DMS79 (cell line): ENCODE results near the gene HOPX.
"Not testable (repeated sequence)": the region's sequence is repeated elsewhere in the genome, so short reads cannot be mapped to it uniquely, and the experiment has no call there.

Experiments used
- DNase-seq: peaks from one replicate; lab custom pipeline; 2025; lab: John Stamatoyannopoulos, UW

HOPX gene

DNA sequence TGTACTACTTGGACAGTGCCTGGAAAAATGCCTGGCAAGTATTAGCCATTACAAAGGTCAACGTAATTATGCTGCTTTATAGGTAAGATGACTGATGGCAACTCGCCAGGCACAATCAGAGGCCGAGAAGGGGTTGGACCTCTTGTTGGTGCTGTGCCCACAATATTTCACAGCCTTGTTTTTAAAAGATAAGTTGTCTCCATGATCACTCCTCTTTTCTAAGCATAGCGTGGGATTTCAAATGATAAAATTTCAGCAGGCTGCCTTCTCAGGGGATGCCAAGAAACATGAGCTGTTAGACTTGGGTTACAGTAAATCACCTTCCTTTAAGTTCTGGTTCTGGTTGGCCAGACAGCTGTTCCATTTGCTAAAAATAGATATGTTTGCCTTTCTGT lies 26.9 kb downstream of the HOPX start:
- no peak for DNase-seq

DNA sequence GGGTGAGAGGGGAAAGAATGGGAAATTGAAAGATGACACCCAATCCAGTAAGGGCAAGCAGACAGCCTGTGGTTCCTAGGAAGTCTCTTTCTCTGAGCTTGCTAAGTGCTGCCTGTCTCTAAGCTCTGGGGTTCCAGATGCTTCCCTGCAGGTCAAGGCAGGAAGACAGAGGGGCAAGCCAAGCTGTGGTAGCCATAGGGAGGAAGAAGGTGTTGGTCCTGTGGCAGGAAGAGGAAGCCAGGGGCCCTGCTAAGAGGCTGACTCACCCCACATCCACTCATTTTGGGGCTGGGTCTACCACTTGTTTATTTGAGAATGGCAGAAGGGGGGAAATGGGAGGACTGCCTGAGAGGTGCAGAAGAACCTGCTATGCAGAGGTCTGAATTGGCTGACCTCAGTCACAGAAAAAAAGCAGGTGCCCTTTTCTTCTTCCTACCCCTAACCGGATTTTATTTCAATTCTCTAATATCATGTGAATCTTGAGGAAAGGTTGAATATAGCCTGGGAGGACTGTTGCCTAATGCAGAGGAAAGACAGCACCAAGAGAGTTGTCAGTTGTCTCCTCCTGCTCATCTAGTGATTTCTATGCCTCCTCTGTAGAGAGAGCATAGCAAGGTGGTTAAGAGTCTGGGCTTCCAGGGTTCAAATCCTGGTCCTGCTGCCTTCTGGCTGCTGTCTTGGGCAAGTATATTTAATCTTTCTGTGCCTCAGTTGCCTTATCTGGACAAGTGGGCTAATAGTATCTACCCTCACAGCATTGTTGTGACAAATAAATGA lies 27.4 kb downstream of the HOPX start:
- no peak for DNase-seq

DNA sequence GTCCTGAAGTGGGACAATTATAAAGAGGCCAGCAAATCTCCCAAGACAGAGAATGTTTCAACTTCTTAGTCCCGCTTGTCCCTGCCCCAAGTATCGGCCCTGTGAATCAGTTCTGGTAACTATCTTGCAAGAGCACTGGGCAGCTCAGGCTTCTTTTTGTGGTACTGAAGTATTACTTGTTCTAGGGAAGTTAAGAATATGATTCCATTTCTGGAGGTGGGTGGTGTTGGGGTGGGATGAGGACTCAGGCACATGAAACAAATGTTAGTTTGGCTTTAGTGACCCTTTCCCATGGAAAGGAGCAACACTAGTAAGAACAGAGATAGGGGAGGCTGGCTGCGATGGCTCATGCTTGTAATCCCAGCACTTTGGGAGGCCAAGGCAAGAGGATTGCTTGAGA lies 28.9 kb downstream of the HOPX start:
- no peak for DNase-seq

- DNase-seq: no peak
Measured at GRCh38 chr4:56651056-56651350, 30.1 kb downstream of the HOPX start.

DNA sequence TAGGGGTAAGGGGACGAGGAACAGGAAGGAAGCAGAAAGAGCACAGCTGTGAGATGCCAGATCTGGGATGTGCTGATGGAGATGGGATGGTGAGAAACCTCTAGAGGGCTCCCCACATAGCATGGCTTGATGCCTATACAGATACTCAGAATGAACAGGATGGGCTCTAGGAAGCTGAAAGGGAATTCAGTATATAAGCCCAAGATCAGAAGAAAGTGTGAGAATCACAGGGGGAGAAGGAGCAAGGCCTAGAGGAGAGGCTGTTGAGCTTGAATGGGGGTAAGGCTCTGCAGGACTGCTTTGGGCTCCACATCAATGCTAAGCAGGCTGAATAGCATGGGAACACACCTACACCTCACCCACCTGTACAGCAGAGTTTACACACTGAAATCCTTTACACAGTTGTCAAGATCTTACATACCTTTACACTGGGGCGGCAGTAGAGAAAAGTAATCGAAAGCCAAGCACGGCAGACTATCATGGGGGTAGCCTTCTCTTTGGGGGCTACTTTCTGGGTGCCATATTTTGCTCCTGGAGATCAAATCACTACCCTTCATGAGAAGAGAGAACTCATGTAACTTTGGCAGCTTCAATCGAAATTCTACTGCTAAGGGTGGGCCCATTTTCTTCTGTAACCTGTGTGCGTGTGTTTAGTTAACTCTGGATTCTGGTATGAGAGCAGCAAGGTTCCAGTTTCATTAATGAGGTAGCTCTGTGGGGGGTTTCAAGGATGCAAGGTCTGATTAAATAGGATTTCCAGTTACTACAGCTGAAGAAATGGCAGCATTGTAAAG lies 30.6 kb downstream of the HOPX start:
- DNase-seq: no peak

DNA sequence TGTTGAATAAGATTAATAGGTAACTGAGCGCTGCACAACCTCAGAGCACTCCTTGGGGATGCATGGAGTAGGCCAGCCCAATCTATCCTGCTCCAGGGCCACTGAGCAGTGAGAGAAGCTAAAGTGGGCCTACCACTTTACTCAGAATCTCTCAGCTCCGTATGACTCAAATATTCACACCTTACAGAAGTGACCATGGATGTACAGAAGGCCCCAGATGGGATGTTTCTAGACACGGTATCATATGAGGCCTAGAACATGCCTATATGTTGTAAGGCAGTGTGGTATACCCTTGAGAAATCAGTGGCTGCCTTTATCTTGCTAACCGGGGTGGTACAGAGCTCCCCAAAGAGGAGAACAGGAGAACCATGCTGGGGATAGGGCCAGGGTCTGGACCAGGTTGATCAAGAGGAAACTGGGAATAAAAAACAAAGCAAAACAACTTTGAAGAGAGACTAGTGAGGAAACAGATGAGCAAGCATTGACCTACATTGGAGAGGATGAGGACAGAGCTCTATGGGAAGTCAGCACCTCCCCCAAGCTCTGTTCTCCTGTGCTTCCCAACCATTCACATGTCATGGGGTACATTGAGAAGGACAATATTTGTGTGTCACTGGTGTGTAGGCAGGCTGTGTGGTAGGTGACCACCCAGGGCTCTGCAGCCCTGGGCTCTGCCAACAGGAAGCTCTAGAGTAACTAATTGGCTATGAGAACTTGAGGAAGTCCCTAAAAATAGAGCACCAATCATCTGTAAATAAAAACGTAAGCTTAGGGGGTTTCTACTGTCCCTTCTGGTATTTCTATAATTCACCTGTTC lies 31.4 kb downstream of the HOPX start:
- DNase-seq: no peak

DNA sequence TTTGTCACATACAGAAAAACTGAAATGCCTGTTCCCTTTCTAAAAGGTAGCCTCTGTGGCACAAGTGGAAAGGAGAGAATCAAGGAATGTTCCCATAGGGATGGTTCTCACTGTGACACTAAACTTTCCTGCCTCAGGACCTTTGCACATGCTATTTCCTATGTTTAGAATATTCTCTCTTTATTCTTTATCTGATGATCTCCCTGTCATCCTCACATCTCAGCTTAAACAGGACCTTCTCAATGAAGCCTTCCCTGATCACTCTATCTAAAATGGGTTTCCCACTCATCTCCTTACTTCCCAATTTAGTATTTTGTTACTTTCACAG lies 32.3 kb downstream of the HOPX start:
- no peak for DNase-seq

DNA sequence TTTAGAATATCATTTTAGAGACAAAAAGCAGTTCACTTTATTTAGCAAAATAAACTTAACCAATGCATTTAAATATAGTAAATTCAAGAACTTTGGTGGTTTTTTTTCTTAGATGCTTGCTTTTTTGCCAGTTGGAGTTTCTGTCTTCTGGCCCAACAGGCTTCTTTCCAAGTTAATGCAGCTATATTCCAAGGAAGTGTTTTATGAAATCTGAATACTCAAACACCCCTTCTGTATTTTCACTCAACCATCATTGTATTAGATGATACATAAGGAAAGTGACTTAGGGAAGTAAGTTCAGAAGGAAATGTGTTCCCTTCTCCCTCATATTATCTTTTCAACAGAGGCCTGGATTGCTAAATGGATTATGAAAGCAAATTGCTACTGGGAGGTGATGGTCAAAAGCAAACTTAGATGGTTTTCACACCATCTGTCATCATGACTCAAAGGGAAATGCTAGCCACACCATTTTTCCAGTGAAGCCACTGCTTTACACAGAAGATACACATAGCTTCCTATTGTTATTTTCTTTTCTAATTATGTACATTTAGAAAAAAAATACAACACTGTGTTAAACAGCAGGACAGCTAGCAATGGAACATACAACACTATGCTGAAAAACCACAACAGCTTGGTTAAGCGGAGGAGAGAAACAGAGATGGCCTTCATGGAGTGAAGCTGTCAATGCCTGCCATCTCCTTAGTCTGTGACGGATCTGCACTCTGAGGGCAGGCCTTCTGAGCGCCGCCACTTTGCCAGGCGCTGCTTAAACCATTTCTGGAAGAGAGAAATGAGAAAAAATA lies 32.9 kb downstream of the HOPX start:
- DNase-seq: no peak

DNA sequence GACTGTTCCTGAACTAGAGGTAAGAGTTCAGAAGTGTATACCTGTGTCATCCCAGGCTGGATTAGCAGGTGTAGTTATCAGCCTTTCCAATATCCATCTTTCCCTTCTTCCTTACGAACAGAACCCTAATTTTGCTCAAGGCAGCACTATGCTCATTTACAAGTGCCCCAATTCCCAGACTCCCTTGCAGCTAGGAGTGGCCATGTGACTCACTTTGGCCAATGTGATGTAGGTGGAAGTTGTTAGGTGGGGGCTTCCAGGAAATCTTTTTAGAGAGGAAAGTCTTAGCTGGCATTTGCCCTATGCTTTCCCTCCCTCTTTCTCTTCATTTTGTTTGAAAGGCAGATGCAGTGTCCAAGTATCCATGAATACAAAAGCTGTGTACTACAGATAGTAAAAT lies 34.8 kb downstream of the HOPX start:
- DNase-seq: no peak

GRCh38 chr4:56643596-56643995 lies 37.5 kb downstream of the HOPX start:
- DNase-seq: no peak

GRCh38 chr4:56641494-56642051 lies 39.5 kb downstream of the HOPX start:
- DNase-seq: no peak

- no peak for DNase-seq
Measured at GRCh38 chr4:56640621-56641493, 40.2 kb downstream of the HOPX start.

DNA sequence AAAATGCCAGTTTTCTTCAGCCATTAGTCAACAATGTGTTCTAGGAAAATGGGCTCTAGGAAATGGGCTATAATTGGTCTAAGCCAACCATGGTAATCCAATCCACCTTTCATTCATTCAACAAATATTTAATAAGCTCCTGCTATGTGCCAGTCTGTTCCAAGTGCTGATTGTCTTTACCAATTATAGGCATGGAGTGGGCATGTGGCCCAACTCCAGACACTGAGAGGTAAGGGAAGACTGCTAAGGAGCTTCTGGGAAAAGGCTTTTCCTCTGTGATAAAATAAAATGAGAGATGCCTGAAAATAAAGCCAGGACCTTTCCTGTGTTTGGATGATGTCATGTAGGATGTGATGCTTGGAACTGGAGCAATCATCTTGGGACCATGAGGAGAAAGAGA lies 43.3 kb downstream of the HOPX start:
- DNase-seq: no peak

GRCh38 chr4:56637154-56637553 lies 43.9 kb downstream of the HOPX start:
- DNase-seq: no peak

GRCh38 chr4:56634954-56635353 lies 46.1 kb downstream of the HOPX start:
- DNase-seq: not testable (repeated sequence)

DNA sequence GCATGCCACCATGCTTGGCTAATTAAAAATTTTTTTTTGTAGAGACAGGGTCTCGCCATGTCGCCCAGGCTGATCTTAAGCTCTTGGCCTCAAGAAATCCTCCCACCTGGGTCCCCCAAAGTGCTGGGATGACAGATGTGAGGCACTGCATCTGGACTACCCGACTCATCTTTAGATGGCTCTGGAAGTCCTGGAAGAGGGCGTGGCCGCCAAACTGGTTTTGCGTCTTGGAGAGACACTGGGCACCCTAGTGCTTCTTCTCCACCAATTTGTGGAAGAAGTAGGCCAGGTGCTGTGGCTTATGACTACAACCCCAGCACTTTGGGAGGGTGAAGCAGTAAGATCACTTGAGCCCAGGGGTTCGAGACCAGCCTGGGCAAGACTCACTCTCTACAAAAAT lies 47.6 kb downstream of the HOPX start:
- DNase-seq: no peak

DNA sequence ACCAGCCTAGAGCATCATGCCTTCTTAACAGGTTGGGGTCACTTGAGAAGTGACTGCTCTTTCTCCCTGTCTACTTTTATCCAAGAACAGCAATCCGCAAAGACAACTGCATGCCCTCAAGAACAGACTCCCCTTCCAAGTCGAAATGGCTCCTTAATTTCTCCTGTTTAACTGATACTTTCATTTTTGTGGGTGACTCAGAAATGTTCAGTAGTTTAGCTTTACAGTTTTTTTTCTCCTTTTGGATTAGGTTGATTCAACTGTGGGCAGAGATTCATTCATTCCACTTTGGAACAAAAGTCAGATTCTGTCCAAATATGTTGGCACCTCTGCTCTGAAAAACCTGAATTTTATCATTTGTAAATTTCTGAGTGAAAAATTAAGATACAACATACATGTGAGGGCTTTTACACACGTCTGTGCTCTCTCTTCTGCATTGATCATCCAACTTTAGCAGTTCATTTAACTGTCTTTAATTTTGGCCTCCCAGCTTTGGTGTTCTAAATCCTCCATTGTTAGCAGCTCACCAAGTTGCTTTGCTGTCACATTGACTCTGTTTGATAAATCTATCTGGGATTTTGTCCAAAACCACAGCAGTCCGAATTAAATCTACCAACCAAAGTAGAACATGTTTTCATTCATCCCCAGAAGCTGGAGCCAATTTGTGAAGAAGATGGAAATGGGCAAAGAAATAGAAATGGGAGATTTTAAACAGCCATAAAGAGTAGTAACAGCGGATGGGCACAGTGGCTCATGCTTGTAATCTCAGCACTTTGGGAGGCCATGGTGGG lies 50.0 kb downstream of the HOPX start:
- DNase-seq: no peak

DNA sequence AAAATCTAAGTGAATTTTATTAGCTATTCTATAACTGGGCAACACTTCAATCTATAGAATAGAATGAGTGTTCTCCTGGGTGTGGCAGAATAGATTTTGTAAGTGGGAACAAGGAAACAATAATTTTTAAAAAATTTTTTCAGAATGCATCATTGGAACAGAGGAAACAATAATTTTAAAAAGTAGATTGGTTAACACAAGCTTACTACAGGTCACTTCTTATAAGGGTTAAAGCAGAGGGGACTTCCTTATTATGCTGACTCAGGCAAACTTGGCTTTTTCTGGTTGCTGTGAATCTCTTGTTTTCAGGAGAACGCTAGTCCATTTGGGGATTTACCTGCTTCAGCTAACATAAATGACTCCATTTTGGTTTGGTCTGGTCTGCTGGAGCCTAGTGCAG lies 52.5 kb downstream of the HOPX start:
- no peak for DNase-seq

GRCh38 chr4:56627985-56628384 lies 53.1 kb downstream of the HOPX start:
- no peak for DNase-seq

DNA sequence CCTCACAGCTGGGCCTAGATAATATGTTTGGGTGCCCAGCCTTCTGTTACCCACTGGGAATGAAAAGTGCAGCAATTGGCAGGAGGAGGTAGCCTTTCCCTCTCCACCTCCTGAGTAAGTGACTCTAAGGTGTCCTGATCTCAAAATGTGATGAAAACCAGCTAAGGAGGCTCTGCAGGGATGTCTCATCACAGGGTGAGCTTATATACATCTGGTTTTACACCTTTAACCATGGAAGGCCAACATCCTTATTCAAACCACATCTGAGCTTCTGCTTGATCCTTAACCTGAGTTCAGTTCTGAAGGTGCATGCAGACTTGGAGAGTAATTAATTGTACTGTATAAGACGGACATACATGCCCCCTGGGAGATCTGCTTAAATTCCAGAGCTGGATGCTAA lies 53.7 kb downstream of the HOPX start:
- DNase-seq: no peak
